Glomerular endothelial cell (primary cell): ENCODE measurements around the gene CIDEC. TPM values are rescaled to one million over a fixed set of nuclear protein-coding genes. Genes with fewer than 3 reads are reported as not detected.

Experiments
- DNase-seq: peaks from one replicate; pipeline ENCODE4 v3.0.0-alpha.2; 2011; ENCODE audit warnings: low read depth, low spot score; ENCODE audit errors: extremely low read depth
- total RNA-seq: library from RNA; depleted of rRNA; stranded (reverse); fragments of >200 nt; gene quantifications from 2 replicates; pipeline ENCODE4 v1.2.3, GENCODE V29; 2015

Gene CIDEC
- not detected in 2 replicates for total RNA-seq

- no peak for DNase-seq
Measured at GRCh38 chr3:9879830-9880549, at the start of gene CIDEC. Gene CIDEC, minus strand, starts transcription at chr3:9880253. Its CDS starts 1,767 bp downstream, at chr3:9878486.

GRCh38 chr3:9928158-9928557 is 48.1 kb upstream of the CIDEC start:
- DNase-seq, result no peak

- no peak for DNase-seq
Measured at GRCh38 chr3:9918261-9919038, 38.4 kb upstream of the CIDEC start.

- DNase-seq, result no peak
Measured at GRCh38 chr3:9917820-9918219, 37.8 kb upstream of the CIDEC start.

- no peak for DNase-seq
Measured at GRCh38 chr3:9916734-9917680, 37.0 kb upstream of the CIDEC start, which contains the start of gene IL17RC. Gene IL17RC, plus strand, starts transcription at chr3:9917098. Its CDS starts 218 bp downstream, at chr3:9917316.

- no peak for DNase-seq
Measured at GRCh38 chr3:9916346-9916733, 36.3 kb upstream of the CIDEC start.

- DNase-seq, result no peak
Measured at GRCh38 chr3:9915254-9916141, 35.4 kb upstream of the CIDEC start.

- no peak for DNase-seq
Measured at GRCh38 chr3:9914559-9915253, 34.7 kb upstream of the CIDEC start.

GRCh38 chr3:9914011-9914410 is 34.0 kb upstream of the CIDEC start:
- DNase-seq, result no peak

- DNase-seq, result no peak
Measured at GRCh38 chr3:9913601-9914000, 33.5 kb upstream of the CIDEC start.

- no peak for DNase-seq
Measured at GRCh38 chr3:9912294-9912935, 32.4 kb upstream of the CIDEC start.

- no peak for DNase-seq
Measured at GRCh38 chr3:9911863-9912262, 31.8 kb upstream of the CIDEC start.

GRCh38 chr3:9909221-9910013 is 29.4 kb upstream of the CIDEC start:
- no peak for DNase-seq

GRCh38 chr3:9908286-9908685 is 28.2 kb upstream of the CIDEC start:
- DNase-seq, result no peak

GRCh38 chr3:9906480-9906879 is 26.4 kb upstream of the CIDEC start:
- no peak for DNase-seq

GRCh38 chr3:9903904-9904303 is 23.9 kb upstream of the CIDEC start:
- no peak for DNase-seq

- no peak for DNase-seq
Measured at GRCh38 chr3:9903238-9903624, 23.2 kb upstream of the CIDEC start.
